GM18511 (cell line): ENCODE data around the gene GLTP.
A peak's percentile ranks its signal among the peaks of the same experiment; 100 is the strongest.

Experiments used
- ATAC-seq: cut with Tn5 transposase; IDR thresholded peaks from one replicate; pipeline ENCODE4 v1.9.1; 2021; ENCODE audit warnings: mild to moderate bottlenecking, moderate library complexity; ENCODE audit not compliant: unreplicated experiment

Gene GLTP

GRCh38 chr12:109844983-109845823, 35.1 kb downstream of the GLTP start:
- peak; percentile 76 for ATAC-seq

GRCh38 chr12:109844091-109844490, 36.2 kb downstream of the GLTP start:
- ATAC-seq = no peak

- ATAC-seq = no peak
These were observed 38.3 kb downstream of the GLTP start for GRCh38 chr12:109842021-109842420.

GRCh38 chr12:109841356-109841755, 39.0 kb downstream of the GLTP start:
- ATAC-seq = no peak

- no peak for ATAC-seq
These were observed 39.9 kb downstream of the GLTP start for GRCh38 chr12:109840305-109841074.

- no peak for ATAC-seq
These were observed 40.9 kb downstream of the GLTP start for GRCh38 chr12:109839444-109839843.

GRCh38 chr12:109836916-109837315, 43.4 kb downstream of the GLTP start:
- ATAC-seq = no peak

- no peak for ATAC-seq
These were observed 44.5 kb downstream of the GLTP start for GRCh38 chr12:109835827-109836226.

- no peak for ATAC-seq
These were observed 46.8 kb downstream of the GLTP start, which contains the start of gene TRPV4 for GRCh38 chr12:109833307-109834189. Gene TRPV4 (minus strand): TSS chr12:109833398. CDS start chr12:109814796, 18,602 bp downstream.

- ATAC-seq = no peak
These were observed 47.6 kb downstream of the GLTP start for GRCh38 chr12:109832541-109833306.

GRCh38 chr12:109831929-109832328, 48.4 kb downstream of the GLTP start:
- ATAC-seq = no peak

GRCh38 chr12:109831365-109831764, 49.0 kb downstream of the GLTP start:
- ATAC-seq = no peak

- no peak for ATAC-seq
These were observed 49.6 kb downstream of the GLTP start for GRCh38 chr12:109830718-109831117.

GRCh38 chr12:109830267-109830666, 50.1 kb downstream of the GLTP start:
- ATAC-seq = no peak

GRCh38 chr12:109829667-109830066, 50.7 kb downstream of the GLTP start:
- no peak for ATAC-seq

GRCh38 chr12:109828754-109829511, 51.4 kb downstream of the GLTP start:
- no peak for ATAC-seq

- no peak for ATAC-seq
These were observed 52.5 kb downstream of the GLTP start for GRCh38 chr12:109827566-109828550.

GRCh38 chr12:109827080-109827479, 53.3 kb downstream of the GLTP start:
- ATAC-seq = no peak
